HCT116 (cell line): ENCODE measurements around the gene NDUFS7. TPM values are rescaled to one million over a fixed set of nuclear protein-coding genes. Genes with fewer than 3 reads are reported as not detected.

Experiments used
- ATAC-seq: fragments of 200-7000 bp; cut with Tn5 transposase; 2 replicates; pipeline ENCODE4 v1.9.1; 2020; ENCODE audit warnings: mild to moderate bottlenecking, moderate library complexity
- BruUV-seq: library from RNA; stranded (reverse); fragments of 400-500 nt; replicated peaks from 2 replicates; lab custom pipeline; 2021; lab: Mats Ljungman, UMichigan
- CTCF ChIA-PET: fragments of 300-600 bp; sonication (Branson Sonifier 250); formaldehyde crosslinking; loops from one replicate; lab custom pipeline; 2021; ENCODE audit warnings: antibody characterized with exemption; lab: Charles Lee
- POLR2A ChIA-PET: fragments of 300-600, 350-600 bp; sonication (Branson Sonifier 250); formaldehyde crosslinking; loops from one replicate; lab custom pipeline; 2021; ENCODE audit warnings: antibody characterized with exemption; lab: Charles Lee
- RAD21 ChIA-PET, 2 experiments: fragments of 300-600 bp; sonication (Branson Sonifier 250); formaldehyde crosslinking; loops; one replicate each; lab custom pipeline; 2023; ENCODE audit warnings: low total read pairs in 2 of 2; ENCODE audit not compliant: uncharacterized antibody in 2 of 2, unreplicated experiment in 2 of 2, low non-redundant PET in 1 of 2; lab: Charles Lee
- DNase-seq: peaks from one replicate; pipeline ENCODE4 v3.0.0-alpha.2; 2010; ENCODE audit warnings: low read depth, low spot score
- H2AFZ ChIP-seq: fragments of 200-600 bp; shearing (Covaris generic), sonication (generic); 2 replicates; pipeline ENCODE4 v1.6.1; 2017; ENCODE audit warnings: low read depth, mixed run types, mixed read lengths, antibody characterized with exemption, low read length; ENCODE audit not compliant: poor library complexity, severe bottlenecking
- H3K27ac ChIP-seq: 2 replicates; pipeline ENCODE4 v1.5.1; 2012; ENCODE audit warnings: low read depth, low read length
- H3K27me3 ChIP-seq: fragments of 200-600 bp; sonication (generic); 2 replicates; pipeline ENCODE4 v1.6.1; 2016; ENCODE audit warnings: mixed run types, low read length, mixed read lengths; ENCODE audit not compliant: insufficient read depth
- H3K36me3 ChIP-seq, 2 experiments: fragments of 200-500 bp in 1 of 2; fragments of 200-600 bp in 1 of 2; sonication (Bioruptor generic) in 1 of 2; sonication (generic) in 1 of 2; 2 replicates each; pipeline versions ENCODE4 v1.5.1 to v1.6.1; 2014 to 2016; ENCODE audit warnings: low read length in 2 of 2, inconsistent platforms in 1 of 2, mixed read lengths in 1 of 2, mixed run types in 1 of 2; ENCODE audit not compliant: insufficient read depth in 2 of 2, control insufficient read depth in 1 of 2
- H3K4me1 ChIP-seq, 2 experiments: fragments of 200-600 bp in 1 of 2; sonication (generic) in 1 of 2; 2 replicates each; pipeline versions ENCODE4 v1.5.1 to v1.6.1; 2012 to 2017; ENCODE audit warnings: low read length in 2 of 2, inconsistent platforms in 1 of 2, mild to moderate bottlenecking in 1 of 2, mixed read lengths in 1 of 2, mixed run types in 1 of 2, moderate library complexity in 1 of 2; ENCODE audit not compliant: insufficient read depth in 2 of 2, control insufficient read depth in 1 of 2
- H3K4me2 ChIP-seq: fragments of 200-600 bp; sonication (generic); 2 replicates; pipeline ENCODE4 v1.6.1; 2017; ENCODE audit warnings: mixed run types, low read length, mixed read lengths
- H3K4me3 ChIP-seq, 2 experiments: fragments of 200-600 bp in 1 of 2; sonication (generic) in 1 of 2; replicated peaks in 1 of 2; 2 replicates each; pipeline ENCODE4 v1.5.1; 2011 to 2016; ENCODE audit warnings: low read length in 2 of 2, control low read depth in 1 of 2, low read depth in 1 of 2, mild to moderate bottlenecking in 1 of 2, mixed read lengths in 1 of 2, mixed run types in 1 of 2
- H3K79me2 ChIP-seq: fragments of 200-600 bp; sonication (generic); 2 replicates; pipeline ENCODE4 v1.6.1; 2017; ENCODE audit warnings: mild to moderate bottlenecking, mixed run types, low read length, moderate library complexity, mixed read lengths; ENCODE audit not compliant: insufficient read depth
- H3K9ac ChIP-seq: fragments of 200-600 bp; sonication (generic); 2 replicates; pipeline ENCODE4 v1.6.1; 2016; ENCODE audit warnings: low read length, mixed read lengths
- H3K9me2 ChIP-seq: fragments of 200-600 bp; sonication (generic), shearing (Covaris generic); 2 replicates; pipeline ENCODE4 v1.6.1; 2017; ENCODE audit warnings: mixed run types, mild to moderate bottlenecking, moderate library complexity; ENCODE audit not compliant: insufficient read depth
- H3K9me3 ChIP-seq, 2 experiments: fragments of 200-500 bp in 1 of 2; fragments of 200-600 bp in 1 of 2; sonication (Bioruptor generic) in 1 of 2; sonication (generic) in 1 of 2; 2 replicates each; pipeline ENCODE4 v1.6.1; 2014 to 2017; ENCODE audit warnings: low read length in 2 of 2, mixed read lengths in 2 of 2, inconsistent platforms in 1 of 2, low read depth in 1 of 2, mild to moderate bottlenecking in 1 of 2, mixed run types in 1 of 2, moderate library complexity in 1 of 2; ENCODE audit not compliant: control insufficient read depth in 1 of 2, insufficient read depth in 1 of 2
- H4K20me1 ChIP-seq: fragments of 200-600 bp; sonication (generic), shearing (Covaris generic); 2 replicates; pipeline ENCODE4 v1.6.1; 2017; ENCODE audit warnings: mixed run types, mild to moderate bottlenecking, moderate library complexity; ENCODE audit not compliant: insufficient read depth
- CBX3 ChIP-seq: IDR thresholded peaks from 2 replicates; pipeline ENCODE4 v1.6.1; 2012; ENCODE audit warnings: low read depth
- CEBPB ChIP-seq: IDR thresholded peaks from 2 replicates; pipeline ENCODE4 v1.6.1; 2012; ENCODE audit warnings: low read depth
- EGR1 ChIP-seq: IDR thresholded peaks from 2 replicates; pipeline ENCODE4 v1.6.1; 2012; ENCODE audit warnings: low read depth
- ELF1 ChIP-seq: IDR thresholded peaks from 2 replicates; pipeline ENCODE4 v1.6.1; 2012; ENCODE audit warnings: low read depth, borderline replicate concordance
- EZH2 ChIP-seq: fragments of 200-600 bp; sonication (generic); IDR thresholded peaks from 2 replicates; pipeline ENCODE4 v1.6.1; 2017; ENCODE audit warnings: antibody characterized with exemption, mixed run types
- EZH2phosphoT487 ChIP-seq: fragments of 200-600 bp; IDR thresholded peaks from 2 replicates; pipeline ENCODE4 v1.6.1; 2018; ENCODE audit warnings: antibody characterized with exemption, borderline replicate concordance
- FOSL1 ChIP-seq: IDR thresholded peaks from 2 replicates; pipeline ENCODE4 v1.6.1; 2012; ENCODE audit warnings: low read depth
- POLR2AphosphoS5 ChIP-seq: IDR thresholded peaks from 2 replicates; pipeline ENCODE4 v1.6.1; 2011; ENCODE audit warnings: mild to moderate bottlenecking, low read depth, low read length, moderate library complexity
- RAD21 ChIP-seq: IDR thresholded peaks from 2 replicates; pipeline ENCODE4 v1.6.1; 2012; ENCODE audit warnings: low read depth, mild to moderate bottlenecking
- REST ChIP-seq: IDR thresholded peaks from 2 replicates; pipeline ENCODE4 v1.6.1; 2012; ENCODE audit warnings: low read depth
- SP1 ChIP-seq: IDR thresholded peaks from 2 replicates; pipeline ENCODE4 v1.6.1; 2012; ENCODE audit warnings: low read depth
- SRF ChIP-seq: IDR thresholded peaks from 2 replicates; pipeline ENCODE4 v1.6.1; 2012; ENCODE audit warnings: low read depth
- YY1 ChIP-seq: IDR thresholded peaks from 2 replicates; pipeline ENCODE4 v1.6.1; 2011; ENCODE audit warnings: low read length, low read depth, moderate library complexity, mild to moderate bottlenecking; ENCODE audit not compliant: insufficient replicate concordance; ENCODE audit errors: extremely low read depth
- ZFX ChIP-seq: fragments of 450-650 bp; IDR thresholded peaks from 2 replicates; pipeline ENCODE4 v1.6.1; 2017
- ZNF274 ChIP-seq: fragments of 200-500 bp; sonication (Bioruptor generic); IDR thresholded peaks from 2 replicates; pipeline ENCODE4 v1.6.1; 2014; ENCODE audit warnings: mild to moderate bottlenecking, low read depth, low read length, inconsistent platforms
- intact Hi-C: fragments of 100-400 bp; cut with micrococcal nuclease; formaldehyde crosslinking; loops from 2 replicates; pipeline ENCODE4 v1.10.0; 2022
- total RNA-seq: library from RNA; stranded (reverse); gene quantifications from one replicate; pipeline ENCODE4 v1.2.1, GENCODE V29; 2021; ENCODE audit not compliant: unreplicated experiment

The NDUFS7 gene
- total RNA-seq, 1 experiment from 2014 or later, result 114 TPM

- ChIA-PET CTCF (no interaction called here), RAD21 (no interaction called here), POLR2A (no interaction called here)
- ATAC-seq (no peak), DNase-seq (no peak)
- no peaks in the 10 kb centered on the region for H3K9me3 ChIP-seq
- no TSS peak for BruUV-seq
- peaks cover 27 to 38% of the 10 kb centered on the region in 2 experiments; a peak in 3 of 4 replicates for H3K36me3 ChIP-seq
- no peak overlapping the region for H3K9ac ChIP-seq
- H3K4me1 ChIP-seq, result peaks cover 10 to 19% of the 10 kb centered on the region in 2 experiments; a peak in 3 of 4 replicates
- H3K79me2 ChIP-seq, result peaks cover 34% of the 10 kb centered on the region
- no peak overlapping the region for H3K4me3 ChIP-seq
- no peaks in the 10 kb centered on the region for H4K20me1 ChIP-seq
- no peak overlapping the region for H3K4me2 ChIP-seq
- H2AFZ ChIP-seq, result no peak overlapping the region
- H3K27me3 ChIP-seq, result no peaks in the 10 kb centered on the region
- H3K9me2 ChIP-seq, result no peaks in the 10 kb centered on the region
- H3K27ac ChIP-seq, result no peak overlapping the region
- TF ChIP-seq EZH2phosphoT487, result no peak
- TF ChIP-seq SP1, result no peak
- TF ChIP-seq SRF, result no peak
- TF ChIP-seq ELF1, result no peak
- no peak for TF ChIP-seq CBX3
- no peak for TF ChIP-seq EZH2
- no peak for TF ChIP-seq ZNF274
- no peak for TF ChIP-seq YY1
- no peak for TF ChIP-seq CEBPB
- TF ChIP-seq ZFX, result no peak
- no peak for TF ChIP-seq FOSL1
- TF ChIP-seq EGR1, result no peak
- TF ChIP-seq, all 23 proteins: peak for 0
- intact Hi-C loops, result no loop called here
Observed at GRCh38 chr19:1434040-1434366, 50.3 kb downstream of the NDUFS7 start.

- Histone ChIP-seq H3K36me3 (peaks cover 22 to 38% of the 10 kb centered on the region in 2 experiments), H3K4me2 (no peak overlapping the region), H3K9ac (no peak overlapping the region), H3K9me2 (no peaks in the 10 kb centered on the region), H3K9me3 (no peaks in the 10 kb centered on the region), H3K79me2 (peaks cover 34% of the 10 kb centered on the region), H2AFZ (no peak overlapping the region), H3K4me1 (peaks cover 11 to 23% of the 10 kb centered on the region in 2 experiments; a peak in 3 of 4 replicates), H4K20me1 (peaks cover 3% of the 10 kb centered on the region; the same call in 1 of the 2 replicates), H3K27me3 (no peaks in the 10 kb centered on the region), H3K4me3 (no peak overlapping the region), H3K27ac (no peak overlapping the region)
- ChIA-PET CTCF (no interaction called here), POLR2A (no interaction called here), RAD21 (no interaction called here)
- intact Hi-C loops, result no loop called here
- ATAC-seq (no peak), DNase-seq (no peak)
- TF ChIP-seq RAD21 (no peak), POLR2AphosphoS5 (no peak), REST (no peak), YY1 (no peak)
- BruUV-seq, result no TSS peak
Observed at GRCh38 chr19:1434577-1435060, 50.9 kb downstream of the NDUFS7 start.
